Measurements from ENCODE around the gene SRPK3.

SRPK3 gene

GRCh38 chrX:153792368-153792767, 11.5 kb downstream of the SRPK3 start:
- H3K27ac ChIP-seq (ENCODE audit: low read depth, low read length), result no peak overlapping the region

GRCh38 chrX:153793291-153793690, 12.4 kb downstream of the SRPK3 start:
- H3K4me3 ChIP-seq (ENCODE audit: low read depth, low read length), result peak overlapping the region; percentile 95
- H3K4me1 ChIP-seq (ENCODE audit: control insufficient read depth, insufficient read depth, low read length), result no peaks in the 10 kb centered on the region
- H3K36me3 ChIP-seq (ENCODE audit: control insufficient read depth, insufficient read depth, low read length), result peaks cover 28% of the 10 kb centered on the region
- H3K27ac ChIP-seq (ENCODE audit: low read depth, low read length), result peak overlapping the region; percentile 90
- peaks cover 38% of the 10 kb centered on the region for H3K9me3 ChIP-seq (ENCODE audit: control insufficient read depth, insufficient read depth, low read length)
- no peaks in the 10 kb centered on the region for H3K27me3 ChIP-seq (ENCODE audit: control insufficient read depth, insufficient read depth, low read length)
- H3K9ac ChIP-seq (ENCODE audit: low read depth, low read length), result peak overlapping the region; percentile 24; the same call in 1 of the 2 replicates

More at GRCh38 chrX:153792368-153792767, 11.5 kb downstream of the SRPK3 start:
- Histone ChIP-seq H3K27me3 (ENCODE audit: control insufficient read depth, insufficient read depth, low read length) (no peaks in the 10 kb centered on the region), H3K36me3 (ENCODE audit: control insufficient read depth, insufficient read depth, low read length) (peaks cover 27% of the 10 kb centered on the region), H3K4me1 (ENCODE audit: control insufficient read depth, insufficient read depth, low read length) (no peaks in the 10 kb centered on the region), H3K9ac (ENCODE audit: low read depth, low read length) (no peak overlapping the region), H3K9me3 (ENCODE audit: control insufficient read depth, insufficient read depth, low read length) (peaks cover 34% of the 10 kb centered on the region), H3K4me3 (ENCODE audit: low read depth, low read length) (no peak overlapping the region)

- H3K9ac ChIP-seq (ENCODE audit: low read depth, low read length), result peak within 1 kb of the TSS; percentile 96
- H3K27me3 ChIP-seq (ENCODE audit: control insufficient read depth, insufficient read depth, low read length), result no peaks in the 10 kb centered on the region
- peak within 1 kb of the TSS; percentile 90 for H3K27ac ChIP-seq (ENCODE audit: low read depth, low read length)
- peaks cover 33% of the 10 kb centered on the region for H3K36me3 ChIP-seq (ENCODE audit: control insufficient read depth, insufficient read depth, low read length)
- H3K9me3 ChIP-seq (ENCODE audit: control insufficient read depth, insufficient read depth, low read length), result peaks cover 38% of the 10 kb centered on the region
- no peaks in the 10 kb centered on the region for H3K4me1 ChIP-seq (ENCODE audit: control insufficient read depth, insufficient read depth, low read length)
- peak within 1 kb of the TSS; percentile 95 for H3K4me3 ChIP-seq (ENCODE audit: low read depth, low read length)
Observed at GRCh38 chrX:153794018-153794896, 13.4 kb downstream of the SRPK3 start, which contains the start of the genes IDH3G and SSR4. Gene IDH3G, minus strand, starts transcription at chrX:153794375. Its CDS starts 49 bp downstream, at chrX:153794326. Gene SSR4, plus strand, starts transcription at chrX:153794668. Its CDS starts 20 bp downstream, at chrX:153794688.

- peak overlapping the region; percentile 80 for H3K27ac ChIP-seq (ENCODE audit: low read depth, low read length)
- H3K9ac ChIP-seq (ENCODE audit: low read depth, low read length), result peak overlapping the region; percentile 75
- H3K36me3 ChIP-seq (ENCODE audit: control insufficient read depth, insufficient read depth, low read length), result peaks cover 34% of the 10 kb centered on the region
- no peaks in the 10 kb centered on the region for H3K27me3 ChIP-seq (ENCODE audit: control insufficient read depth, insufficient read depth, low read length)
- peak overlapping the region; percentile 95 for H3K4me3 ChIP-seq (ENCODE audit: low read depth, low read length)
- H3K4me1 ChIP-seq (ENCODE audit: control insufficient read depth, insufficient read depth, low read length), result no peaks in the 10 kb centered on the region
- H3K9me3 ChIP-seq (ENCODE audit: control insufficient read depth, insufficient read depth, low read length), result peaks cover 33% of the 10 kb centered on the region
Observed at GRCh38 chrX:153794897-153795816, 14.3 kb downstream of the SRPK3 start.

GRCh38 chrX:153797415-153798015, 16.7 kb downstream of the SRPK3 start:
- Histone ChIP-seq H3K9ac (ENCODE audit: low read depth, low read length) (no peak overlapping the region), H3K4me1 (ENCODE audit: control insufficient read depth, insufficient read depth, low read length) (no peaks in the 10 kb centered on the region), H3K27me3 (ENCODE audit: control insufficient read depth, insufficient read depth, low read length) (no peaks in the 10 kb centered on the region), H3K4me3 (ENCODE audit: low read depth, low read length) (no peak overlapping the region), H3K9me3 (ENCODE audit: control insufficient read depth, insufficient read depth, low read length) (peaks cover 40% of the 10 kb centered on the region), H3K36me3 (ENCODE audit: control insufficient read depth, insufficient read depth, low read length) (peaks cover 34% of the 10 kb centered on the region), H3K27ac (ENCODE audit: low read depth, low read length) (no peak overlapping the region)

GRCh38 chrX:153799326-153799725, 18.5 kb downstream of the SRPK3 start:
- H3K27me3 ChIP-seq (ENCODE audit: control insufficient read depth, insufficient read depth, low read length), result no peaks in the 10 kb centered on the region
- H3K36me3 ChIP-seq (ENCODE audit: control insufficient read depth, insufficient read depth, low read length), result peaks cover 49% of the 10 kb centered on the region
- peaks cover 29% of the 10 kb centered on the region; the same call in 1 of the 2 replicates for H3K9me3 ChIP-seq (ENCODE audit: control insufficient read depth, insufficient read depth, low read length)

GRCh38 chrX:153800177-153800722, 19.4 kb downstream of the SRPK3 start:
- H3K4me1 ChIP-seq (ENCODE audit: control insufficient read depth, insufficient read depth, low read length), result no peaks in the 10 kb centered on the region
- peaks cover 27% of the 10 kb centered on the region; the same call in 1 of the 2 replicates for H3K9me3 ChIP-seq (ENCODE audit: control insufficient read depth, insufficient read depth, low read length)
- peaks cover 49% of the 10 kb centered on the region for H3K36me3 ChIP-seq (ENCODE audit: control insufficient read depth, insufficient read depth, low read length)
- H3K4me3 ChIP-seq (ENCODE audit: low read depth, low read length), result no peak overlapping the region
- H3K27me3 ChIP-seq (ENCODE audit: control insufficient read depth, insufficient read depth, low read length), result no peaks in the 10 kb centered on the region
- H3K27ac ChIP-seq (ENCODE audit: low read depth, low read length), result no peak overlapping the region
- no peak overlapping the region for H3K9ac ChIP-seq (ENCODE audit: low read depth, low read length)

More at GRCh38 chrX:153799326-153799725, 18.5 kb downstream of the SRPK3 start:
- Histone ChIP-seq H3K9ac (ENCODE audit: low read depth, low read length) (no peak overlapping the region), H3K27ac (ENCODE audit: low read depth, low read length) (no peak overlapping the region), H3K4me3 (ENCODE audit: low read depth, low read length) (no peak overlapping the region), H3K4me1 (ENCODE audit: control insufficient read depth, insufficient read depth, low read length) (no peaks in the 10 kb centered on the region)

- no peaks in the 10 kb centered on the region for H3K27me3 ChIP-seq (ENCODE audit: control insufficient read depth, insufficient read depth, low read length)
- H3K4me1 ChIP-seq (ENCODE audit: control insufficient read depth, insufficient read depth, low read length), result no peaks in the 10 kb centered on the region
- H3K9me3 ChIP-seq (ENCODE audit: control insufficient read depth, insufficient read depth, low read length), result peaks cover 31% of the 10 kb centered on the region; the same call in 1 of the 2 replicates
- no peak overlapping the region for H3K4me3 ChIP-seq (ENCODE audit: low read depth, low read length)
- H3K27ac ChIP-seq (ENCODE audit: low read depth, low read length), result no peak overlapping the region
- H3K9ac ChIP-seq (ENCODE audit: low read depth, low read length), result no peak overlapping the region
- peaks cover 49% of the 10 kb centered on the region for H3K36me3 ChIP-seq (ENCODE audit: control insufficient read depth, insufficient read depth, low read length)
Observed at GRCh38 chrX:153800746-153801145, 19.9 kb downstream of the SRPK3 start.

- Histone ChIP-seq H3K36me3 (ENCODE audit: control insufficient read depth, insufficient read depth, low read length) (peaks cover 40% of the 10 kb centered on the region), H3K27me3 (ENCODE audit: control insufficient read depth, insufficient read depth, low read length) (no peaks in the 10 kb centered on the region), H3K27ac (ENCODE audit: low read depth, low read length) (no peak overlapping the region), H3K4me3 (ENCODE audit: low read depth, low read length) (no peak overlapping the region), H3K4me1 (ENCODE audit: control insufficient read depth, insufficient read depth, low read length) (no peaks in the 10 kb centered on the region), H3K9me3 (ENCODE audit: control insufficient read depth, insufficient read depth, low read length) (peaks cover 35% of the 10 kb centered on the region; the same call in 1 of the 2 replicates), H3K9ac (ENCODE audit: low read depth, low read length) (no peak overlapping the region)
Observed at GRCh38 chrX:153801669-153802068, 20.8 kb downstream of the SRPK3 start.

- Histone ChIP-seq H3K9ac (ENCODE audit: low read depth, low read length) (no peak overlapping the region), H3K9me3 (ENCODE audit: control insufficient read depth, insufficient read depth, low read length) (peaks cover 29% of the 10 kb centered on the region; the same call in 1 of the 2 replicates), H3K27me3 (ENCODE audit: control insufficient read depth, insufficient read depth, low read length) (no peaks in the 10 kb centered on the region), H3K36me3 (ENCODE audit: control insufficient read depth, insufficient read depth, low read length) (peaks cover 31% of the 10 kb centered on the region), H3K4me3 (ENCODE audit: low read depth, low read length) (no peak overlapping the region), H3K4me1 (ENCODE audit: control insufficient read depth, insufficient read depth, low read length) (no peaks in the 10 kb centered on the region), H3K27ac (ENCODE audit: low read depth, low read length) (no peak overlapping the region)
Observed at GRCh38 chrX:153802513-153803045, 21.7 kb downstream of the SRPK3 start.
